Epithelial cell of alveolus of lung (primary cell): ENCODE results near the gene EIF4EBP3. TPM values are rescaled to one million over a fixed set of nuclear protein-coding genes. Genes with fewer than 3 reads are reported as not detected.

Source experiments
- total RNA-seq: library from RNA; depleted of rRNA; stranded (reverse); fragments of >200 nt; gene quantifications from 2 replicates; pipeline ENCODE4 v1.2.1, GENCODE V29; 2015

The EIF4EBP3 gene
- total RNA-seq, result 2.1 and 3.3 TPM in 2 replicates

GRCh38 chr5:140547508-140548299, at the start of gene EIF4EBP3:
Gene EIF4EBP3 (plus strand): TSS chr5:140547662. CDS start chr5:140547738, 76 bp downstream.

GRCh38 chr5:140557136-140557805, 9.8 kb downstream of the EIF4EBP3 start, which contains the start of gene SRA1:
Gene SRA1 (minus strand): TSS chr5:140557473. CDS start chr5:140557452, 21 bp downstream.

GRCh38 chr5:140564196-140565023, 16.9 kb downstream of the EIF4EBP3 start, which contains the start of the genes APBB3 and SLC35A4:
Gene APBB3 (minus strand): TSS chr5:140564598. CDS start chr5:140564245, 353 bp downstream.
Gene SLC35A4 (plus strand): TSS chr5:140564828. CDS start chr5:140567170, 2,342 bp downstream.

Other genes with a start within 250 kb of the EIF4EBP3 start
- 106 and 150 TPM in 2 replicates for gene PFDN1, start 244.6 kb upstream of the EIF4EBP3 start, total RNA-seq
- 2.9 and 18.6 TPM in 2 replicates for gene HBEGF, start 201.1 kb upstream of the EIF4EBP3 start, total RNA-seq
- gene SLC4A9, start 187.5 kb upstream of the EIF4EBP3 start, total RNA-seq, result not detected in 2 replicates
- gene ANKHD1, start 145.8 kb upstream of the EIF4EBP3 start, total RNA-seq, result 26.5 and 68.3 TPM in 2 replicates
- gene SRA1, start 9.8 kb downstream of the EIF4EBP3 start, total RNA-seq, result 40.7 and 84.2 TPM in 2 replicates
- gene APBB3, start 16.9 kb downstream of the EIF4EBP3 start, total RNA-seq, result 5.4 and 6.9 TPM in 2 replicates
- gene SLC35A4, start 17.2 kb downstream of the EIF4EBP3 start, total RNA-seq, result 39.0 and 45.8 TPM in 2 replicates
- 0.26 and 1.8 TPM in 2 replicates for gene CD14, start 85.5 kb downstream of the EIF4EBP3 start, total RNA-seq
- 4.9 and 50.5 TPM in 2 replicates for gene TMCO6, start 91.8 kb downstream of the EIF4EBP3 start, total RNA-seq
- 58.6 and 67.5 TPM in 2 replicates for gene NDUFA2, start 100.0 kb downstream of the EIF4EBP3 start, total RNA-seq
- gene IK, start 100.2 kb downstream of the EIF4EBP3 start, total RNA-seq, result 63.4 and 92.9 TPM in 2 replicates
- gene WDR55, start 117.2 kb downstream of the EIF4EBP3 start, total RNA-seq, result 16.8 and 16.9 TPM in 2 replicates
- gene DND1, start 125.9 kb downstream of the EIF4EBP3 start, total RNA-seq, result 0.26 and 0.64 TPM in 2 replicates
- gene HARS1, start 143.7 kb downstream of the EIF4EBP3 start, total RNA-seq, result 41.6 and 81.6 TPM in 2 replicates
- gene HARS2, start 143.8 kb downstream of the EIF4EBP3 start, total RNA-seq, result 23.9 and 25.6 TPM in 2 replicates
- gene ZMAT2, start 152.8 kb downstream of the EIF4EBP3 start, total RNA-seq, result 30.4 TPM in 2 replicates
- gene PCDHA1, start 238.5 kb downstream of the EIF4EBP3 start, total RNA-seq, result not detected in 2 replicates
- not detected in 2 replicates for gene PCDHA2, start 247.2 kb downstream of the EIF4EBP3 start, total RNA-seq